AG10803 (cell line): ENCODE measurements around the gene ADGRG2.

Experiments used
- DNase-seq: peaks from one replicate; pipeline ENCODE4 v3.0.0; 2010; ENCODE audit warnings: low read depth
- H3K4me3 ChIP-seq: 2 replicates; pipeline ENCODE4 v1.5.1; 2011; ENCODE audit warnings: mild to moderate bottlenecking, low read length, control low read depth
- TF ChIP-seq, protein P1 (sequence below): conservative IDR thresholded peaks from 2 replicates; pipeline ENCODE4 v1.5.1; 2011; ENCODE audit warnings: mild to moderate bottlenecking, low read length, control low read depth, inconsistent platforms

The ADGRG2 gene

GRCh38 chrX:19065535-19065934 lies 56.7 kb downstream of the ADGRG2 start:
- TF ChIP-seq, protein P1, sequence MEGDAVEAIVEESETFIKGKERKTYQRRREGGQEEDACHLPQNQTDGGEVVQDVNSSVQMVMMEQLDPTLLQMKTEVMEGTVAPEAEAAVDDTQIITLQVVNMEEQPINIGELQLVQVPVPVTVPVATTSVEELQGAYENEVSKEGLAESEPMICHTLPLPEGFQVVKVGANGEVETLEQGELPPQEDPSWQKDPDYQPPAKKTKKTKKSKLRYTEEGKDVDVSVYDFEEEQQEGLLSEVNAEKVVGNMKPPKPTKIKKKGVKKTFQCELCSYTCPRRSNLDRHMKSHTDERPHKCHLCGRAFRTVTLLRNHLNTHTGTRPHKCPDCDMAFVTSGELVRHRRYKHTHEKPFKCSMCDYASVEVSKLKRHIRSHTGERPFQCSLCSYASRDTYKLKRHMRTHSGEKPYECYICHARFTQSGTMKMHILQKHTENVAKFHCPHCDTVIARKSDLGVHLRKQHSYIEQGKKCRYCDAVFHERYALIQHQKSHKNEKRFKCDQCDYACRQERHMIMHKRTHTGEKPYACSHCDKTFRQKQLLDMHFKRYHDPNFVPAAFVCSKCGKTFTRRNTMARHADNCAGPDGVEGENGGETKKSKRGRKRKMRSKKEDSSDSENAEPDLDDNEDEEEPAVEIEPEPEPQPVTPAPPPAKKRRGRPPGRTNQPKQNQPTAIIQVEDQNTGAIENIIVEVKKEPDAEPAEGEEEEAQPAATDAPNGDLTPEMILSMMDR: no peak
- DNase-seq: no peak
- H3K4me3 ChIP-seq: no peak overlapping the region

GRCh38 chrX:19064175-19064574 lies 58.1 kb downstream of the ADGRG2 start:
- DNase-seq: no peak
- H3K4me3 ChIP-seq: no peak overlapping the region
- TF ChIP-seq, protein P1: no peak

- no peak overlapping the region for H3K4me3 ChIP-seq
- peak; percentile 6 for DNase-seq
- TF ChIP-seq, protein P1: no peak
Observed at GRCh38 chrX:19063030-19063429, 59.2 kb downstream of the ADGRG2 start.

DNA sequence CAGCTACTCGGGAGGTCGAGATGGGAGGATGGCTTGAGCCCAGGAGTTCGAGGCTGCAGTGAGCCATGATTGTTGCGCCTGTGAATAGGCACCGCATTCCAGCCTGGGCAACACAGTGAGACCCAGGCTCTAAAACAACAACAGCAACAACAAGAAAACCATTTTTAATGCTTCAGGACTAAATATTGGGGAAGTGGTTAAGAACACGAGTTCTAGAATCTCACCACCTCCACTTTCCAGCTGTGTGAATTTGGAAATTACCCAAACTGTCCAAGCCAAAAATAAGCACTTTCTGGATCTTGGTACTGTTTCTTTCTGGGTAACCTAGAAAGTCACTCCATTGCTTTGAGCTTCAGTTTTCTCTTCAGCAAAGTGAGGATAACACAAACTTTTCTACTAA lies 63.2 kb downstream of the ADGRG2 start:
- TF ChIP-seq, protein P1: no peak
- H3K4me3 ChIP-seq: no peak overlapping the region
- no peak for DNase-seq

GRCh38 chrX:19057856-19058255 lies 64.4 kb downstream of the ADGRG2 start:
- DNase-seq: no peak
- TF ChIP-seq, protein P1: no peak
- no peak overlapping the region for H3K4me3 ChIP-seq

DNA sequence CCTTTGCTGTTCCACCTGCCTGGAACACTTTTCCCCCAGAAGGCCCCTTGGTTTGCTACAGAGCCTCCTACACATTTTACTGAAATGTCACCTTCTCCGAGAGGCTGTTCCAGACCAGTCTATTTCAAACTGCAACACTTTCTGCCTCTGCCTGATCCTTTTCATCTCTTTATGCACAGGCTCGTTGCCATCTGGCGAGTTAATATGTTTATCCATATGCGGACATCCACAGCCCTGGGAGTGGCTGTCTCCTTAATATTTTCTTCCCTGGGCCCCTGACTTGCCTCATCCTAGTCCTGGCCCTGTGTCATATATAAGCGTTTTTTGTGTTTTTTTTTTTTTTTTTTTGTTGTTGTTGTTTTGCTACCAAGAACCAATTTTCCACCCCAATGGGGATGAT lies 73.2 kb downstream of the ADGRG2 start:
- H3K4me3 ChIP-seq: no peak overlapping the region
- TF ChIP-seq, protein P1: no peak
- DNase-seq: no peak

DNA sequence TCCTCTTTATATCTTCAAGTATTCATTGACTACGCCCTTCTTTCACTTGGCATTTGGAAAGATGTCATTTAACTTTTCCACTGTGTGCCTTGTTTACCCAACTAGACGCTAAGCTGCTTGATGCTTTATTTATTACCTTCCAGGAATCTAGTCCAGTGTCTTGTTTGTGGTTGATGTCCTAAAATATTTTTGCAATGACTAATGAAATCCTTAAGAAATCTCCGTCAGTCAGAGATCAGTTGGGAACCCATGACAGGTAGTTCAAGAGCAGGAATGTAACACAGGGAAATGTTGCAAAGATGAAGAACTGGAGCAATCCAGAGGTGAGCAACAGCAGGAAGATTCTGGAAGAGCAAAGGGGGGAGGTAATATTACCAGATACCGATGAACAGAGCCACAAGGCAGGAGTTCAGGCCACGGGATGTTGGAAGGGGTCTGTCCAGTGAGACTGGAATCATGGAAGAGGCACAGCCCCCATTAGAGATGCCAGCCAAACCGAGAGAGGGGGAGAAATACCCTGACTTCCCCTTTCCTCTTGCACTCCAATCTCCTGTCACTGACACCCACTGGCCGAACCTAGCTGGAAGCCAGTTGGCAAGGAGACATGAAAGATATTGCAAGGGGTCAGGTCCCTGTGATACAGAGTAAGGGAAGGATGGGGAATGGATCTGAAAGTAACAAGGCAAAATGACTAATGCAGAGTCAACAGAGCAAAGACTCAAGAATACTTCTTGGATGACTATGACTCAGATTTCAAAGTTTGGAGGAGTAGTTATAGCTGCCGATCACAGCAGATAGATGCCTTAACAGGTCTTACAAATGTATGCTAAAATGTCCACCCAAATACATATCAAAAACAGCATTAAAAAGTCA lies 75.7 kb downstream of the ADGRG2 start:
- no peak overlapping the region for H3K4me3 ChIP-seq
- TF ChIP-seq, protein P1: no peak
- peak; percentile 4 for DNase-seq
